HG03575 (cell line): Measurements from ENCODE around the gene TDO2.
"Not testable (repeated sequence)": the region's sequence is repeated elsewhere in the genome, so short reads cannot be mapped to it uniquely, and the experiment has no call there.

Experiments used
- ATAC-seq: cut with Tn5 transposase; IDR thresholded peaks from one replicate; pipeline ENCODE4 v1.9.1; 2021; ENCODE audit not compliant: unreplicated experiment, insufficient number of reproducible peaks, low FRiP score; ENCODE audit errors: extremely low read depth

Gene TDO2

DNA sequence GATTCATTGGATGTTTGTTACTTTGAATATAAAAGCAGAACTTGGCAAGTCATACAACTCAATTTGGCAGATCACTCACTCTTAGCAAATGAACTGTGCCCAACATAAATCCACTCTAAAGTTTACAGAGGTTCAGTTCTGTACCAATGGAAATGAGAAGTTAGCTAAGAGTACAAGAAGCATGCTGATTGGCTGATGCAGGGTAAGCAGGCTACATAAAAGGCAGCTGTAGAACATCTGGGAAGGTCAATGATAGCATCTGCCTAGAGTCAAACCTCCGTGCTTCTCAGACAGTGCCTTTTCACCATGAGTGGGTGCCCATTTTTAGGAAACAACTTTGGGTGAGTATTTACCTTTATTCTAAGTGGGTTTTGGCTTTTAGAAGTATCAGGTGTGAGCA, at the start of gene TDO2:
TSS of gene TDO2 (plus strand) at position 244 of the 400 bp plus-strand sequence. CDS start at position 307, 63 bp downstream.
- ATAC-seq: no peak

DNA sequence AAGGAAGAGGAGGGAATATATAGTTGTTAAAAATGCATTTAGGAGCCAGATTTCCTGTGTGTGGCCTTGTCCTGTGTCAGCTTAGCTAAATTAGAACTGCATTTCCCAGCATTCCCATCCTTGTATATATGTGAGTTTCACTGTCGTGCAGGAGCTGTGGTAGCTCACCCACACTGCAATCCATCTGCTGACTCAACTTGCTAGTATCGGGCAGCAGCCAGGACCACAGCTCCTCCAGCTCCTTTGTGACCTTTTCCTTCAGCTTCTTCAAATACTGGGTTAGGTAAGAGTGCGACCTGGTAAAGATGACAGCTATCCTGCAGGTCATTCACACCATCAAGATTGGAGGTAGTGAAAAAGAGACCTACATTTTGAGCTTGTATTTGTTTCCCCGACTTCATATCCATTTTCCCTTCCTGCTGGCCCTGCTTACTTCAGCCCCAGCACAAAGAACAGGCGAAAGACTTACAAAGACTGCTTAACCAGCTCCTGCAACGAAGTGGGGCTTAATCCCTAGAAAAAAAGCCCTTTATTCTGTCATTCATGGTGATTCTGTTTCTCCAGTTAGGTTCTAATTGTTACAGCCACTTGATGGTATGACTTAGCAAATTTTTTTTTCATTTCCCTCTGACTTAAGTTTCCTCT, 48.8 kb upstream of the TDO2 start:
- ATAC-seq: no peak

DNA sequence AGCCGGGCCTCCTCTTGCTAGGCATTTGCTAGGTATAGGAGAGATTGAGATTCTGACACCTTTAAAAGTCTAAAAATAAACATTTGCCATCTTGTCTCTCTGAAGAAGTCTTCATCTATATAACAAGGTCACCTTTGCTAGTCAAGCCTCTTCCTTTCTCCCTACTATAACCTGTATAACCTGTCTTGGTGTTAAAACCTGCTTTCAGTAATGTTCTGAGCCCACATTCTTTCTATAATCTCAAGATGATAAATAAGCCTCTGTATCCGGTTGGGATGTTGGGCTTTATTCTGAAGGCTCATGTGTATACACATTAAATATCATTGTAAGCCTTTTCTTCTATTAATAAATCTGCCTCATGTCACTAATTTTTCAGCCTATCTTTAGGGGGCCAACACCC, 47.6 kb upstream of the TDO2 start:
- no peak for ATAC-seq

DNA sequence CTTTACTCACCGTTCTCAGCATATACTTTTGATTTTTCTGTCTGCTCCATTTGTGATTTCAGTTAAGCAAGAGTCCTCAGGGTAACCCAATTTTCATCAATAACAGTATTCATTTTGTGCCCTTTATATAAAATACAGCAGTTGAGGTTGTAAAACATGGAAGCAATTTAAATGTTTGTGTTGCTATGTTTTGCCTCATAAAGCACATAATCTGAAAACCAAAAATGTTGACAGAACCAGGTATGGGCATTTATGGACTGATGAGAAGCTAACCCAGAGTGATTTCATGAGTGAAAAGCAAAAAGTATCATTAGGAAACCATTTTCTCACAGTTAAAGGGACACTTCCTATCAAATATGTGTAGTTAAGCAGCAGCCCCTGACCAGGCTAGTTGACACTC, 37.3 kb upstream of the TDO2 start, which contains the start of gene ASIC5:
TSS of gene ASIC5 (minus strand) at position 101 of the 400 bp plus-strand sequence. CDS start at position 50, 51 bp downstream.
- ATAC-seq: no peak

DNA sequence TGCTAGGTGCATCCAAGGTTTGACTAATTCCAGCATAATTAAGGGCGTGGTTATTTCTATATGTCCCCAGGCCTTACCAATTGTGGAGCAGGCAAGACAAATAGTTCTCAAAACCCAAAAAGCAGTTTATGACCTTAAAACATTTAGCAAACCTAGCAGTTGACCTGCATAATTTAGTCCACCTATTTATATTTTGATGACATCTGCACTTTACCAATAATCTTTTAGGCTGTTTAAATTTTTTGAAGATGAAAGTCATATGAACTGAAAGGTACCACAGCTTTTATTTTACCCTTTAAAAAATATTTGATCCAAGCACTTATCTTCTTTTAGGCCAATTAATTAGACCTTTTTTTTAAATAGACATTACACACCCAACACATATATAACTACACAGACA, 27.6 kb upstream of the TDO2 start:
- ATAC-seq: no peak

DNA sequence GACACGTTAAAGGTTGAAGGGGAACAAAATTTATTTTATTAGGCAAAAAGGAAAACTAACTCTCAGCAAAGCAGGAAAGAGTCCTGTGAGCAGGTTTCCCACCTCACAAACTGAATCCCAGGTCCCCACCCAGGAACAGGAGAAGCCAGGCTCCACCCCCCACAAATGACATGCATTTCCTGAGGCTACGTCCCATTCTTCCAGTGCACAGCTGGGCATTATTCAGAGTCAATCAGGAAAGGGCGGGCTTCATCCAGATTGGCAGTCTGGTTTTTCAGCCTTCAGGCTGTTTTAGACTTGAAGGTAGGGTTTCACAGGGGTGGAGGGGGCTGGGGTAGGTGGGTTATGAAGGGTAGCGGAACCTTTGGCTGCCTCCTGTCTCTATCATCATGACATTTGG, 25.5 kb upstream of the TDO2 start:
- ATAC-seq: no peak

DNA sequence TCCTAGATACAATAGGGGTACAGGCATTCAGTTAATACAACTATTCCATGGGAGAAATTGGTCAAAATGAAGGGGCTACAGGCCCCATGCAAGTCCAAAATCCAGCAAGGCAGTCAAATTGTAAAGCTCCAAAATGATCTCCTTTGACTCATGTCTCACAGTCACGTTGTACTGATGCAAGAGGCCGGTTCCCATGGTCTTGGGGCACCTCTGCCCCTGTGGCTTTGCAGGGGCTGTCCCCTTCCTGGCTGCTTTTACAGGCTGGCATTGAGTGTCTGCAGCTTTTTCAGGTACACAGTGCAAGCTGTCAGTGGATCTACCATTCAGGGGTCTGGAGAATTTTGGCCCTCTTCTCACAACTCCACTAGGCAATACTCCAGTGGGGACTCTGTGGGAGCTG, 24.9 kb upstream of the TDO2 start:
- ATAC-seq: no peak

DNA sequence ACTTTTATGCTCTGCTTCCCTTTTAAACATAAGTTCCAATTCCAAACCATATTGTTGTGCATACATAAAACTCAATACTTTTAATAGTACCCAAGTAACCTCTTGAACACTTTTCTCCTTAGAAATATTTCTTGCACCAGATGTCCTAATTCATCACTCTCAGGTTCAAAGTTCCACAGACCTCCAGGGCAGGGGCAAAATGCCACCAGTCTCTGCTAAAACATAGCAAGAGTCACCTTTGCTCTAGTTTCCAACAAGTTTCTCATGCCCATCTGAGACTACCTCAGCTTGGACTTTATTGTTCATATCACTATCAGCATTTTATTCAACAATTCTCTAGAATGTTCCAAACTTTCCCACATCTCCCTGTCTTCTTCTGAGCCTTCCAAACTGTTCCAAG, 23.7 kb upstream of the TDO2 start:
- ATAC-seq: no peak

DNA sequence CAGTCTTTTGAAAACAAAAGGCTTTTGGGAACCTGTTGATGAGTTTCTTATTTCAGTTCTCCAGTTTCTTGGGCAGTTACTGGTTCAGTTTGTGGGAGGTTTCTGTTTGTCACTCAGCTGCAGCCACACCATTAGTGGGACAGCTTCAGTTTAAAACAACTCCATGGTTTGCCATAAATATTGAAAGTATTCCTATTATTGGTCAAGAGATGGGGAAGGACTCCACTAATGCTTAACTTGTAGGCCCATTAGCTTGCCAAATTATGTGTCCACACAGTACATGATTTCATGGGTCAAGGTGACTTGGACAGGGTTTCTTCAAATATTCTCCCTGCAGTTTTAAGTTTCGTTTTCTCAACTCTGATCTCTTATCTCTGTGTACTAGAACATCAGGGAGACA, 21.9 kb upstream of the TDO2 start:
- ATAC-seq: no peak

DNA sequence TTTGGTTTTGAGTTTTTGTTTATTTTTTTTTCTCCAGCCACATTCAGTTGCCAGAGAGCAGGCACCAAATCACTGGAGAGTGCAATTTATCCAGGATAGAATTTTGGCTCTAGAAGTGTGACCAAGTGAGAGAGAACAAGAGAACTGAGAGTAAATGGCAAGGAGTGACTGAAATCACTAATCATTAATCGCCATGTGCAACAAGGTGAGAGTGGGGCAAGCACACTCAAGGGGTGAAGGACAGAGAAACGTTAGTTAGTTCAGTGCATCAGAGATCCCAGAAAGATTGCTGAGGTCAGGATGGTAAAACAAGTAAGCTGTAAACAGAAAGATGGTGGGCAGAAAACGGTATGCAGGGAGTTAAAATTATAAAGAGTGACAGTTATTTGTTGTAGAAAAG, 19.6 kb upstream of the TDO2 start:
- ATAC-seq: no peak

DNA sequence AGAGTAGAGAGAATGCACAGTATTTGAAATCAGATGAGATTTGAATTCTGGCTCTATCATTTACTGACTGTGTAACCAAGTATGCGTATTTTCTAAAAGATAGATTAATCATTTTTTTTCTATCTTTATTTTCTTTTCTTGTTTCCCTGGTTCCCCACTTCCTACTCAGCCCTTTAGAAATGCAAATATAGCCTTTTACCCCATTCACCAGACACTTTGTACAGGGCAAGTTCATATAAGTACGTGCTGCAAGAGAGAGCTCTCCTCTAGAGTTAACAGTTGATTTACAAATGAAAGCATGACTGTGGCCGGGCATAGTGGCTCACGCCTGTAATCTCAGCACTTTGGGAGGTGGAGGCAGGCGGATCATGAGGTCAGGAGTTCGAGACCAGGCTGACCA, 17.8 kb upstream of the TDO2 start:
- ATAC-seq: no peak

DNA sequence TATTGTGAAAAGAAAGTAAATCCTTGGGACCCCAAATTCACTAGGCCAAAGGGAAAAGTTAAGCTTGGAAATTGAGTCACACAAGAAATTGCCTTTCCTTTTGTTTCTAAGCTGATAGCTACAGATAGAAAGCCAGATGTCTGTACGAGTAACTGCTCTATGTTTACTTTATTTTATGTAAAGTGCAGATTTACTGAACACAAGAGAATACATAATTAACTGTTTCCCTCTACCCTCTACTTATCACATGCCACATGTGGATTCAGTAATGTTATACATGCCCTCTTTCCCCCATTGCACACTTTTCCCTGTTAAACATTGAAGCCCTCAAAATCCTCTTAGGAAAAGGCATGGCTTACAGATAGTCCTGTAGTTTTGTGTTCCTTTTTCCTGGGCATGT, 16.5 kb upstream of the TDO2 start:
- no peak for ATAC-seq

DNA sequence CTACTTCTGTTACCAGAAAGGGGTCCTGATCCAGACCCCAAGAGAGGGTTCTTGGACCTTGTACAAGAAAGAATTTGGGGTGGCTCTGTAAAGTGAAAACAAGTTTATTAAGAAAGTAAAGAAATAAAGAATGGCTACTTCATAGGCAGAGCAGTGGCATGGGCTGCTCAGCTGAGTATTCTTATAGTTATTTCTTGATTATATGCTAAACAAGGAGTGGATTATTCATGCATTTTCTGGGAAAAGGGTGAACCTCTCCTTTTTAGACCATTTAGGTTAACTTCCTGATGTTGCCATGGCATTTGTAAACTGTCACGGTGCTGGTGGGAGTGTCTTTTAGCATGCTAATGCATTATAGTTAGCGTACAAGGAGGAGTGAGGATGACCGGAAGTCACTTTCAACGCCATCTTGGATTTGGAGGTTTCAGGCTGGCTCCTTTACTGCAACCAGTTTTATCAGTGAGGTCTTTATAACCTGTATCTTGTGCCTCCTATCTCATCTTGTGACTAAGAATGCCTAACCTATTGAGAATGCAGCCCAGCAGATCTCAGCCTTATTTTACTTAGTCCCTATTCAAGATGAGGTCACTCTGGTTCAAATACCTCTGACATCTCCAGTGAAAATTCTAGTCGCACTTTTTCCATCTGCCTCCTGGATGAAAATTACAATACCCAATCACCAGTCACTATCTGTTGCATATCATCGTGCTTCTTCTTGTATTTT, 15.5 kb upstream of the TDO2 start:
- no peak for ATAC-seq

DNA sequence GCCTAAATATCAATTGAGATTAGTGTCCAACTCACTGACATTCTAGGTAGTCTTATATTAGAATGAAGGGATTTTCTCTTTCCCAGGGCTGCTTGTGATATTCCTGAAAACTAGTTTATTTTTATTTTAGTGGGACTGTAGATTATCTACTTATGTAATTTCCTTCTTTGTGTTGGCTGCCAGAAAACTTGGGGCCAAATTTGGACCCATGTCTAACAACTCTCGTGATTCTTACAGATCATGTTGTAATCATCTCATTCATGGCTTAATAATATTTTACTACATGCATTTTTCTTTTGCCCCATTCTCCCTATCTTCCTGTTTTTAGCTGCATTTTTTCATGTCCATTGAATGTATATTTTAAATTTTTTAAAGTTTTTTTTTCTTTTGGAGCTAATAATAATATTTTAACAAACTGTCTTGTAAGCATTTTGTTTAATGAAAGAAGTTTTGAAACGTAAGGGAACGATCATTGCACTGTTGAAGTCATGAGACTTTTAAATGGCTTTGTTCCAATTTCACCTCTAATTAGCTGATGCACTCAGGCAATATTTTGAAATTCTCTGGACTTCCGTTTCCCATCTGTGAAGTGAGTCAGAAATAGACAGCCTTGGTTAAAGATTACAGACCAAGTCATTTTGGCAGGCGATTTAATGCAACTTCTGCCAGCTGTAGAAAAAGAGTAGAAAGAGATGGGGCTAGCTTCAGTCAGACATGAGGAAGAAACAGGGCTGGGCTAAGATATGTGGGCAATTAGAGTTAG, 14.3 kb upstream of the TDO2 start:
- ATAC-seq: no peak

DNA sequence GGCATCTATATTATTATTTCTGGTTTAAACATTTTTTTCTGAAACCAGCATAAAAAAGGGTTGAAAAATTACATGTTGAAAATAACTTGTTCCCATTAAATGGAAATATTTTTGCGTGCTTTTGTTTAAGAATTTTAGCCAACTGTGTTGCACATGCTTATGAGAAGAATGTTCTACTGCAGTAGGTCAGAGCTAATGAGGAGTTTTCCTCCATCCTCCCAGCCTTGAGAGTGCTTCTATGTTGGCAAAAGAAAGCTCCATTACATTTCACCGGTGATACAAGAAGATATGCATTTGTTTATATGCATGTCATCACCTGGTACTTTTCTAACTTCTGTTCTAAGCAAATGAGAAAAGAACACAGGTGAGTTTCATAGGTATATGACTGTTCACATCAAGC, 13.6 kb upstream of the TDO2 start:
- no peak for ATAC-seq

DNA sequence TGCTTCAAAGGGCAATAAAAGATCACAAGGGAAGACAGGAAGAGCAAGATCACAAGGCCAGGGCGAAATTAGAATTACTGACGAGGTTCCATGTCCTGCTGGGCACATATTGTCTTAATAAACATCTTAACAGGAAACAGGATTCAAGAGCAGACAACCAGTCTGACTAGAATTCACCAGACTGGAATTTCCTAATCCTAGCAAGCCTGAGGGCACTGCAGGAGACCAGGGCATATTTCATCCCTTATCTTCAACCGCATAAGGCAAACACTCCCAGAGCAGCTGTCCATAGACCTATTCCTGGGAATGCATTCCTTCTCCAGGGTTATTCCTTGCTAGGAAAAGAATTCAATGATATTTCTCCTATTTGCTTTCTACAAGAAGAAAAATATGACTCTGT, 12.4 kb upstream of the TDO2 start:
- ATAC-seq: no peak

DNA sequence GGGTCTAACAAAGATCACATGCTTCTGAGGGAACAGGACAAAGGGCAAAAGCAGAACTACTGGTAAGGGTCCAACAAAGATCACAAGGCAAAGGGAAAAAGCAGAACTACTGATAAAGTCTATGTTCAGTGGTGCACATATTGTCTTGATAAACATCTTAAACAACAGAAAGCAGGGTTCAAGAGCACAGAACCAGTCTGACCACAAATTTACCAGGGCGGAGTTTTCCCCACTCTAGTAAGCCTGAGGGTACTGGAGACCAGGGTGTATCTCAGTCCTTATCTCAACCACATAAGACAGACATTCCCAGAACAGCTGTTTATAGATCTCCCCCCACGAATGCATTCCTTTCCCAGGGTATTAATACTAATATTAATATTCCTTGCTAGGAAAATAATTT, 5.1 kb upstream of the TDO2 start:
- ATAC-seq: not testable (repeated sequence)

DNA sequence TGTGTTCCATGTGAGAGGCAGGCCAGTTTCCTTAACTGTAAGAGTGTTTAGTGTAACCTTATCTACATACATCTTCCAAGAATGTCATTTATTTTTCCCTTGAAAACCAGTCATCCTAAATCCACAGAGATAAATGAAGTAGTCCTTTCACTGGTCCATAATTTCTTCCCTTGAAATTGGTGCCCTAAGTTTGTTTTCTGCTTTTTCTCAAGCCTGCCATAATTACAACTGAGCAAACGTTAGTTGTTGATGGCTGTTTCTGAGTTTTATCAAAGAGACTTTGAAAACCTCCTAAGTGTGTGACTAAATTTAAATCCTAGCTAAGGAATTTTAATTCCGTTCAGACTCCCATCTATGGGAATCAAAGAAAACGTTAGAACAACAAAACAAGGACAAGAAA, 3.6 kb upstream of the TDO2 start:
- no peak for ATAC-seq

DNA sequence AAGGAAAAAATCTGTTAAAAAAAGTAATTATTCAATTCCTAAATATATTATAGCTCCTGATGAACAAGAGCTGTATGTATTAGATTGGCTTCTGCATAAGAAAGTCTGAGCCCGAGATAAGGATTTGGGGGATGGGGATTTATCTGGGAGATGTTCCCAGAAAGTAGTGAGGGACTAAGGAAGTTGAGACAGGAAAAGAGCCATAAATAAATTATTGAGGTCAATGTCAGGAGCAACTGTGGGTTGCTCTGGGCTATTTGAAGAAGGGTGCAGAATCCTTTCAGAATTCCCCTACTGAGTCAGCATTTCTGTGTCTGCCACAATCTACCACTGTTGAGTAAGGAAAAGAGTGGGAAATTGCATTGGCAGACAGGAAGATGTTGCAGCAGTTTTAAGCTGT, 3.1 kb upstream of the TDO2 start:
- ATAC-seq: no peak

DNA sequence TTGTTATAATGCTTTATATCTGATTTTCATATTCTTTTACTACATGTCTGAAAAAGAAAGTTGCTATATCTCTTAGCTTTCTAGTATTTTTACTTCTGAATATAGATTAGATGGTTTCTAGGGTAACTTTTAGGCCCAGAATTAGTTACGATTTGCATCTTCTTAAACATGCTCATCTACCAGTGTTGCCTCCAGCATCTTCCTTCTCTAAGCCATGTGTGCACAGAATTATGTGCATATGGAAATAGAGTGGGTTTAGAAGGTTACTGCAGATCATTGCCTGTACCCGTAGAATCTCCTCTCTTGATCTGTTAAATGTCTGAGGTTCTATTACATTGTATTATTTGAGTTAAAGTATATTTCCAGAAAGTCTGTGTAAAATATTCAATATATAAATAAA, 2.5 kb upstream of the TDO2 start:
- no peak for ATAC-seq
